GM21515 (cell line): ENCODE measurements around the gene LCLAT1.
"Not testable (repeated sequence)": the region's sequence is repeated elsewhere in the genome, so short reads cannot be mapped to it uniquely, and the experiment has no call there.

ENCODE experiments used
- ATAC-seq: cut with Tn5 transposase; IDR thresholded peaks from one replicate; pipeline ENCODE4 v1.9.1; 2021; ENCODE audit not compliant: unreplicated experiment

LCLAT1 gene

DNA sequence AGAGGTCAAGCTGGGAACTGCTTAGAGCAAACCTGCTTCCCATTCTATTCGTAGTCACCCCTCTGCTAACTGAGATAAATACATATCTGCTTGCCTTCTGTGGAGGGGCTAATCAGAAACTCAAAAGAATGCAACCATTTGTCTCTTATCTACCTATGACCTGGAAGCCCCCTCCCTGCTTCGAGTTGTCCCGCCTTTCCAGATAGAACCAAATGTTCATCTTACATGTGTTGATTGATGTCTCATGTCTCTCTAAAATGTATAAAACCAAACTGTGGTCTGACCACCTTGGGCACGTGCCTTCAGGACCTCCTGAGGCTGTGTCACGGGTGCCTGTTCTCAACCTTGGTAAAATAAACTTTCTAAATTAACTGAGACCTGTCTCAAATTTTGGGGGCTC, 66.6 kb downstream of the LCLAT1 start:
- not testable (repeated sequence) for ATAC-seq

DNA sequence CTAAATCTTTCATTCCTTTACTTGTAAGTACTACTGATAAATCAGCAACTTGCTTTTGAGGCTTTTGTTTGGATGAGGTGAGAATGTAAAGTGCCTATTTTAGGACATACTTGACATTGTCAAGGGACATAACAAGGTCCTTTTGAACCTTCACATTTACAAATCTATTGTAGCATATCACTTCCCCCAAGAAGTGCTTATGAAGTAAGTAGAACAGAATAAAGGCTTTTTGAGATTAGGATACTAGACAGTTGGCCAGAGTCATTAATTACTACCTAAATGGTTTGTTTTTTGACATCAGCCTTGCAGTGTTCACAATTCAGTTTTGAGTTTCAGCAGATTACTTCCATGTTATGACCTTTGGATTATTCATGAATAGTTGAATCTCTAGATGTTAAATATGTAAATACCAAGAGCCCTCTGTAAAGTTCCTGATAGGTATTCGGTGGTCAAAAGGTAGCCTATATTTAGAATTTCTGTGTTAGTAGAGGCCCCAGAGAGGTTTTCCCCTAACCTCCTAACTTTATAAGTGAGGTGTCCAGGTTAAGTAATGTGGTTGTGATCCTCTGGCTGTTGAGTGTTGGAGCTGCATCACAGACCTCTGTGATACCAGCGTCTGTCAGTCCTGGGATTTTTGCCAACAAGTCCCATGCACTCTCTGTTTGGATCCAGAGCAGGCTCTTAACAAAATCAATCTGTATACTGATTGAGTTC, 67.2 kb downstream of the LCLAT1 start:
- ATAC-seq, result no peak

DNA sequence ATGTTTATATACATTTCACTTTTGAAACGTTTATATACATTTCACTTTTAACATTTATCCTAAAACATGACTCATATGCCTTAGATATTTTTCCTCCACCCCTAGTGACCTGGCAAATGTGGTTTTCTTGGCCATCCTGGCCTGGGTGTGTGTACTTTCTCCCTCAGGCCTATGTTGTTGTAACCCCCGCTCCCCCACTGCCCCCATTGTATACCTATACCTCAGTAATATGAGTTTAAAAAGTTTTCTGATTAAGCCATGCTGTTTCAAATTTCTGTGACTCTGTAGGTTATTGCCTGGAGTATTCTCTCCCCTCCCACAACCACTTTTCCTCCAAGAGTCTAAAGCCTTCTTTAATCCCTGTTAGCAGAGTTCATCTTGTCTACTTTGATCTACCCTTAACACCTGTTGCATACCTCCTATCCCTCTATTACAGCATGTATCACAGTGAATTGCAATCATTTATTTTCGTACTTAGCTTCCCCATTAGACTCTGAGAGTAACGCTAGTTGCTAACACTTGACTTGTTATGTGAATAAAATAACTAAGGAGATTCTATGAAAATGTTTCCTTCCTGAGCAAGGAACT, 67.9 kb downstream of the LCLAT1 start:
- ATAC-seq, result no peak

DNA sequence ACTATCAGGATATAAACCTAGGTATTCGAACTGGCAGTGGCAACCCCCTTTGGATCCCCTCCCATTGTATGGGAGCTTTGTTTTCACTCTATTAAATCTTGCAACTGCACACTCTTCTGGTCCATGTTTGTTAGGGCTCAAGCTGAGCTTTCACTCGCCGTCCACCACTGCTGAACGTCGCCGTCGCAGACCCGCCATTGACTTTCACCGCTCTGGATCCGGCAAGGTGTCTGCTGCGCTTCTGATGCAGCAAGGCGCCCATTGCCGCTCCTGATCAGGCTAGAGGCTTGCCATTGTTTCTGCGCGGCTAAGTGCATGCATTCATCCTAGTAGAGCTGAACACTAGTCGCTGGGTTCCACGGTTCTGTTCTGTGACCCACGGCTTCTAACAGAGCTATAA, 69.1 kb downstream of the LCLAT1 start:
- no peak for ATAC-seq

DNA sequence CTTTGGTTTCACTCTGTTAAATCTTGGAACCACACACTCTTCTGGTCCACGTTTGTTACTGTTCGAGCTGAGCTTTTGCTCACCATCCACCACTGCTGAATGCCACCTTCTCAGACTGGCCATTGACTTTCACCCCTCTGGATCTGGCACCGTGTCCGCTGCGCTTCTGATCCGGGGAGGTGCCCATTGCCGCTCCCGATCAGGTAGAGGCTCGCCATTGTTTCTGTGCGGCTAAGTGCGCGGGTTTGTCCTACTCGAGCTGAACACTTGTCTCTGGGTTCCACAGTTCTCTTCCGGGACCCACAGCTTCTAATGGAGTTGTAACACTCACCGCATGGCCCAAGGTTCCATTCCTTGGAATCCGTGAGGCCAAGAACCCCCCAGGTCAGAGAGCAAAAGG, 72.8 kb downstream of the LCLAT1 start:
- ATAC-seq, result no peak

DNA sequence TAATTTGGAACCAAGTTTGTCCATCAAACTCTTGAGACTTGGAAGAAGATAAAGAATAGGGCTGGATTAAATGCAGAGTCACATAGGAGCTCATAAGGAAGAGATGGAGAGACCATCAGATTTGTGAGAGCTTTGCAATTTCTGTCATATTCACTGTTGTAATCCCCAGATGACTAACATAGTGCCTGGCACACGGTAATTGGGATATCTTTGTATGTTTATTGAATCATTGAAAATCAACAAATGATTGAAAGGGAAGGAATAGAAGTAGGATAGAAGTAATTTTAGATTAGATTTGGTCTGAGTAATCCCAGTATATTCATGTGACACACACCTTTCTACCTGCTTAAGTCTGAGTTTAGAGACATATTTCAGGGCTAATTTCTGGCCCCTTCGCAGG, 75.4 kb downstream of the LCLAT1 start:
- ATAC-seq, result no peak

DNA sequence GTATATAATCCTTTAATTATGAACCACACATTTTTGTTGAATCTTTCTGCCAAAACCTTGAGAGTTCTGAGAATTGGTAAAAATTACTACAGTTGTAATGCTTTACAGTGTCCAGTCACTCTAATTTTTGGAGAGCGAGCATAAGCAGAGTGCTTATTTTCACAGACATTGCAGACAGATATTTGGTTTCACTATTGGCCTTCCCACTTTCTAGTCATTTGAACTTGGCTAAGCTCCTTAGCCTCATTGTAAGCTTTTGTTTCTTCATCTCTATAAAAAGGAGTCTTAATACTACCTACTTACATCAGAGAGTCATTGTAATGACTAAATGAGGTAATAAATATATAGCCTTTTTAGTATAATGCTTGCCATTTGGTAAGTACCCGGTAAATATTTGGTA, 80.4 kb downstream of the LCLAT1 start:
- no peak for ATAC-seq

DNA sequence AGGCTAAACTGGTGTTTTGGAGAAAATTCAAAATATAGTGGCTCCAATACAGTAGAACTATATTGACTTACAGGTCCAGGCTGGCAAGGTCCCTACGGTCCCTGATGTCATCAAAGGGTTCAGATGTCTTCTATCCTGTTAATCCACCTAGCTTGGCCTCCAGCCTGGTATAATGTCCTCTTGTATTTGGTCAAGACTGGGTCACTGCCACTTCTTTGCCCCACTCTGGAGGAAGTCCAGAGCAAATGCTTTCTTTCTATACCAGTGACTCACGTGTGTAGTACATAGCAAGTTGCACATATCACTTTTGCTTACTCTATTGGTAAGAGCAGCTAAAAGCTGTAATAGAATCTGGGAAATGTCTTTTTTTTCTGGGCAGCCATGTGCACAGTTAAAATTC, 80.8 kb downstream of the LCLAT1 start:
- ATAC-seq, result no peak

DNA sequence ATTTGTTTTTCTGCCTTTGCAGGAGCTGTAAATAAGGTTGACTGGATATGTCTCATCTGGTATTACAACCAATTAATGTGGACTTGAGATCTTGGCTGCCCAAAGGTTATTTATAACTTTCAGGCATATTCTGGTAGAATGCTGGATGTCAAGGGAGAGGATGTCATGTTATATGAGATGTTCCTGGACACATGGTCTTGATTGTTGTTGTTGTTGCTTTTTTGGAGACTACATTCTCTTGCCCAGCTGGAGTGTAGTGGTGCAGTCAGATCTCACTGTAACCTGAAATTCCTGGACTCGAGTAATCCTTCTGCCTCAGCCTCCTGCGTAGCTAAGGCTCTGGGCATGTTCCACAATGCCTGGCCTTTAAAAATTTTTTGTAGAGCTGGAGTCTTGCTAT, 83.3 kb downstream of the LCLAT1 start:
- no peak for ATAC-seq

DNA sequence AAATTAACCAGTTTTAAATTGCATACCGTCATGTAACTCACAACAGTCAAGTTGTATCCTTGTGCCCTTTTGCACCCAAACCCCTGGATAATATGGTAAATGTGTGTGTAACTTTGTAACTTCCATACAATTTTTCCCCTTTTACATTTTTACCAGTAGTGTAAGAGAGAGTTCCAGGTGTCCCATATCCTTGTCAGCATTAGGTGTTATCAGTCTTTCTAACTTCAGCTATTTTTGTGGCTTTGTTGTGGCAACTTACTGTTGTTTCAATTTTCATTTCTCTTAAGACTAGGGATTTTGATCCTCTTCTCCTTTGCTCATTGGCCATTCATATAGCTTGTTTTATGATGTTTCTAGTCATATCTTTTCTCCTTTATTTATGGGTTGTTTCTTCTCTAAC, 94.6 kb downstream of the LCLAT1 start:
- no peak for ATAC-seq

DNA sequence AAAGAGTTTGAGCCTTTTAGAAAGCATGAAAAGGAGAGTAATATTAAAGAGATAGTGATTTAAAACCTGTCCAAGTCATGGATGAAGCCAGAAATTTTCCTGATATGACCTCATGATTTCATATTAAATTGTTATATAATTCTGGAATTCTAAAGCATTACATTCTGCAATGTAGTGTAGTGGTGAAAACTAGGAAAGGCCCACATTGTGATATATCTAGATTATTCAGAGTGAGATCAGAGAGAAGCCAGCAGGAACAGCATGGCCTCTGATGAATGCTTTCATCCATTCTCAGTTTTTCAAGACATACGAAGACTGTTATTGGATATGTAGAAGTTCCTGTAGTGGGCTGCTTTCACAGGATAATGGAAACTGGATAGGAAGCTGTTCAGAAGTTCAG, 98.8 kb downstream of the LCLAT1 start:
- no peak for ATAC-seq

DNA sequence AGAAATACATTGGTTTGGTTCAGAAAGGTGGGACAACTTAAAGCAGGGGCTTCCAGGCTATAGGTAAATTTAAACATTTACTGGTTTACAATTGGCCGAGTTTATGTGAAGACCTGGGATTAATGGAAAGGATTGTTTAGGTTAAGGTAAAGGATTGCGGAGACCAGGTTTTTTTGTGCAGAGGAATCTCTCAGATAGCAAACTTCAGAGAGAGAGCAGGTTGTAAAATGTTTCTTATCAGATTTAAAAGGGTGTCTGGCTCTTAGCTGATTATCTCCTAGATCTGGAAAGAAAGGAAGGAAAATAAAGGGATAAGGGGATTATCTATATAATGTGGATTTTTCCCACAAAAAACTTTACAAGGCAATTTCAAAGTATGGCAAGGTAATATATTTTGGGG, 101.3 kb downstream of the LCLAT1 start:
- ATAC-seq, result no peak

DNA sequence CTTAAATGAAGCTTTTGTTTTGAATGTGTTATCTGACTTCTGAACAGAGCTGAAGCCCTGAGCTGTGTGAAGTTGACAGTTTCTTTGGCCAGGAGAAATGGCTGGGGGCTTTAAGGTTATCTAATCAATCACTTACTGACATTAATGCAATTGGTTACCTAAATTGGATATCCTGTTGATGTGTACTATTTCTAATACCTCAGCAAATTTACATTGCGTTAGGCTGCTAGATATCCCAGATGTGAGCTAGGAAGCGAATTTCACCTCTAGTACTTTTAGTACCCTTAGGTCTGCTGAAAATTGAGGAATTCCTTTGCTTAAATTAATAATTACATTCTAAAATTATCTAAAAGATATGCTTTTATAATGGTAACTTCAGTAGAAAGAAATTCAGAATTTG, 102.0 kb downstream of the LCLAT1 start:
- ATAC-seq, result no peak

DNA sequence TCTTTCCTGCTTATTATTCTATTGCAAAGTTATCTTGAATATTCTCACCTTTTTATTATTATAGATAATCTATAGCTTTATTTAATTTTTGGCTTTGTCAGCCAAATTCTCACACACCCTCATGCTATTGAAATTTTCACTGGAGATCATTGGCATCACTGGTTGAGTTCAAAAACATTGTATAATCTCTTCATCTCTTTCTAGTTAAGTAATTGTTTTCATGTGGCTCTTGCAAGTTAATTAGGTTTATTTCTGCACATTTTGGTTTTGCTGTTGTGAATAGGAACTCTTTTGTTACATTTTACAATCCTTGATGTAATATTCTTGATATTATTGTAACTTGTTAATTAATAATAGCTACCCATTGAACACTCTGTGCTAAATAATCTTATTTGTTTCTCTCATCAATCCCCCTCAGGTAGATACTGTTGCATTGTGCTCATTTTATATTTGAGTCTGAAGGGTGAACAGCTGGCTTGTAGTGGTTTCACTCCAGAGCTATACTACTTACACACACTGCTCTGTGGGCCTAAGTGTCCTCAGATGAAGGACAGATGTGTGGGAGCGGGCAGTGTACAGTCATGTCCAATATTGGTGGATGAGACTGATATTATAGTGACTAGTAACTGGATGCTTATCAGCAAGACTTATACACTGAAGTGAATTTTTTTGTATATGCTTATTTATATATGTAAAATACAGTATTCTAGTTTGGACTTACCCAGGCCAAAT, 112.7 kb downstream of the LCLAT1 start:
- ATAC-seq, result no peak

DNA sequence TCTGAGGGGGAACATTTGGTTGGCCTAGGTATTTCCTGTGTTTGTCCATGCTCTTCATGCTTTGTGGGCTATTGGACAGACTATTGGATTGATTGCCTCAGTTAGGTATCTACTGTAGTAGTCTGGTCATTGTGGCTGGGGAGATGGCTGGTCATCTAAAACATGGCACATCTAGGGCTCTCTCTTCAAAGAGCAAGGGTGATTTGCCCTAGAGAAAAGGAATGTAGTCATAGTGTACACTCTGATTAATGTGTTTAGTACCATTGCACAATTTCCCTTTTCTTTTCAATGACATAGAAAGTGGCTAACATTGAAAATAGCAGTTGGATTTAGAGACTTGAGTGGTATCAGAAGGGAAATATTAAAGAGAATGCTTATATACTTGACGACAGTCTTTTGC, 114.3 kb downstream of the LCLAT1 start:
- no peak for ATAC-seq

DNA sequence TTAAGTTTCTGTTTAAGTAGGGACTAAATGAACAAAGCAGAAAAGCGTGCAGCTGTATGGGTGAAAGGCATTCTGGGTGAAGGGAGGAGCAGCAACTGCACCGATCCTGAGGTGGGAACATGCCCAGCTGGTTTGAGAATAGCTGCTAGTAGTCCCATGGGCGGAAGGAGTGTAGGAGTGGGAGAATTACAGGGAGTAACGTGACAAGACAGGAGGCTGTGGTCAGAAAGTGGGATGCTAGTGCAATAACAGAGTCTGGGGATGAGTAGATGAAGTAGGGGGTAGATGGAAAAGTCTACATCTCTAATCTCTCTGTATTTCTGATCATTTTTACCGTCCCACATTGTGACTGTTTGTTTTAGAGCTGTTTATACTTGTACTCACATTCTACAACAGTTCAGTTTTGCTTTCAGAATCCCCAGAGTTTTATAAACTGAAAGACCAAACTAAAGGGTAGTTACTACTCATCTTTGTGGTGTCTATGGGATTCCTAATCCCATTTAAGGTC, 118.9 kb downstream of the LCLAT1 start:
- no peak for ATAC-seq

DNA sequence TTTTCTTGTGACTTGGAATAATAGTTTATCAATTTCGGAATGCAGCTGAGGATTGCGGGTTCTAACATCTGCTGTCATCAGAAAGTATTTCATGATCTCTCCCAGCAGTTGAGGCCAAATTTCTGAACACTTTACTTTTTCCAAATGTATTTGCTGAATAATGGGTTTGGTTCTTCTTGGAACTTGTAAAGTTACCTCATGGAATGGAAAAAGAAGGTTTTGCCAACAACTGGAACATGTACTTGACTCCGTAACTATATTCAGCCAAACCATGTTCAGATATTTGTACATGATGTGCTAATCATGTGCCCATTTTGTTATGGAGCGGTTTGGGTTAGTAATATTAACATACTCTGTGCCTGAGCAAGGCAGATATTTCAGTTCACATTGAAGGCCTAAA, 119.6 kb downstream of the LCLAT1 start:
- ATAC-seq, result no peak

DNA sequence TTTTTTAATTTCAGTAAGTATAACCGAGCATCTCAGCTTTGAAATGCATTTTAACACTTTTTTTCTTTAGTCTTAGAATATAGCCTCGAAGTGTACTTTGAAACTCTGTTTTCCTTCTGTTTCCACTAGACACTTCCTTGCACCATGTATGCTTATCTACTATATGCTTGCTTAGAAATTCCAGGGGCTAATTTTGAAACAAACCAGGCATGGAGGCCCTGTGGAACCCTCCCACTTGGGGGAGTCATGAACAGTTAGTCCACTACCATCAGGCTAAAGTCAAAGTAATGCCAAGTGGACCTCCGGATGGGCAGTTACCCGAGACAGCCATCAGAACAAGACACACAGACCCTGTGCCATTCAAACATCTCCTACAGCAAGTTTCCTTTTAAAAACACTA, 120.3 kb downstream of the LCLAT1 start:
- no peak for ATAC-seq

DNA sequence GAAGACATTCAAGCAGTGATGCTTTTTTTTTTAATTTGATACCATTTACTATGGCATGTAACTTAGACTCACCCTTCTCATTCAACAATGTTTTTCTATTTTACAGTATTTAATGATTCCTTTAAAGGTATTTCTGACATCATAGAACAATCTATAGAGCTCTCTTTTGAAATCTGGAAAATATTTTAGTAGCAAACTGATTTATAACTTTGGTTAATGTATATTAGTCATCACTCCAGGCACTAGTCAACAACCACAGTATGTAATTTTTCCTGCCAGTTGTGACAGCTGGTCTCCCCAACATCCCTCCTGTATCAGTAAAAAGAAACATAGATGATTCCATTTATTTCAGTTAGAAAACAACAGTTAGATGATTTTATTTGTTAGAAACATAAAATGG, 122.9 kb downstream of the LCLAT1 start:
- no peak for ATAC-seq

DNA sequence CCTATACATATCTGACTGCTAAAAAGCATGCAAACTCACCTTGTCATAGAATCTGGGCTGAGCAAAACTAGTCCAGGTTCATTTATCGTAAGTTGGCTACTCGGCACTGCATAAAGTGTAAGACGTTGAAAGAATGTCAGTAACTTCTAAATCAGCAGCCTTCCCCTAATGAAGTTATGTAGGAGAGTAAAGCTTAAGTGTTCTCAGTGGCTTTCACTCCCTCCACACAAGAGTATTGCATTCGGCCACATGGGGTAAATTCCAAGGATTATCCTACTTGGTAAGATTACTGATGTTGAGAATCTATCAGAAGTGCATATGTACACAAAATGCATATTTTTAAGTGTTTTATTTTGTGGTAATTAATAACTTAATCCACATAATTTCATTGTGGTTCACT, 130.1 kb downstream of the LCLAT1 start:
- no peak for ATAC-seq

DNA sequence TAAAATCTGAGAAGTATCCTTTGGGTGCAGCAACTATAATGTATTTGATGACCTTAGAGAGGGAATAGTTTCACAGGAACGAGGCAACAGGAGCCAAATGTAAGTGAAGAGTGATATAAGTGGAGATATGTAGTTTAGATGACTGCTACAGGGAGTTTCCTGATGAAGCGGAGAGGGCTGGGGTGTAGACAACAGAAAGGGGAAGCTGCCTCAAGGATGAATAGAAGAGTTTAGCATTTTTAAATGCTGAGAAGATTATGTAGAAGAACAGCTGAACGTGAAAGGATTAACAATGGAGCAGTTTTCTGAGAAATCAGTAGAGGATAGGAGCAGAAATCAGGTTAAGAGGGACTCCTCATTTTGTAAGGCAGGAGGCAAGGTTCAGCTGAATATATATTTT, 133.3 kb downstream of the LCLAT1 start:
- no peak for ATAC-seq

DNA sequence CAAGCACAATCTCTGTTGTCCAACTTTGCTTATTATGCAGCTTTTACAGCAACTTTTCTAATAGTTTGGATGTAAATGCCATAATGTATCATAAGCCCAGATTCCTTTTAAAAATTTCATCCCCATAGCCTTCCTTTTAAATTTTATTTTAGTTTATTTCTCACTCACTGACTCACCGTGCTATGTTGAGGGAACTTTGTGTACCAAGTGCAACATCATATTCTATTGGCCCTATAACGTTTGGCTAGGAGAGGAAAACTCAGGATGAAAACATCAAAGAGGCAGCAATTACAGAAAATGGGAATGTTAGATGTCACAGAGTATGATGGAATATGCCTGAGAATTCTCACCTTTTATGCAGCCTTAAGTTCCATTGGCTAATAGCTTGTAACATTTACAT, 135.5 kb downstream of the LCLAT1 start:
- no peak for ATAC-seq
